Astrocyte of the hippocampus (primary cell): Measurements from ENCODE around the gene ANO4.

ENCODE experiments used
- DNase-seq: peaks from one replicate; pipeline ENCODE4 v3.0.0; 2011; ENCODE audit warnings: low read depth, low spot score

Gene ANO4

GRCh38 chr12:100808777-100809176, 14.2 kb downstream of the ANO4 start:
- DNase-seq: no peak

DNA sequence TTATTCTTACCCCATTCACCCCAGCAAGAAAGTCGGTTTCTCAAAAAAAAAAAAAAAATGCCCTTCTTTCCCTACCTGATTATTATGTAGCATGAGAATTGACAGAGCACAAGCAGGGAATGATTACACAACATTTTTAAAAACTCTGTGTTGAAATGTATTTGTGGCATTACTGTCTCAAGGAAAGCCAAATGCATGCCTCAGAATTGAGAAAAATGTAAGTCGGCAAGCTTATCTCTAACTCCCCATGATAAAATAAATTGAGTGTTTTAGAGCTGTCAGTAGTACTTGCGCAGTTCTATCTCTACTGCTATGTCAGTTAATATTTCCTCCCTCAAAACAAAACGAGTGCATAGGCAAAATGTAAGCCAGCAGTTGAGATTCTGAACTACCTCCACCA, 25.7 kb downstream of the ANO4 start:
- no peak for DNase-seq

GRCh38 chr12:100823963-100824362, 29.4 kb downstream of the ANO4 start:
- peak; percentile 31 for DNase-seq

DNA sequence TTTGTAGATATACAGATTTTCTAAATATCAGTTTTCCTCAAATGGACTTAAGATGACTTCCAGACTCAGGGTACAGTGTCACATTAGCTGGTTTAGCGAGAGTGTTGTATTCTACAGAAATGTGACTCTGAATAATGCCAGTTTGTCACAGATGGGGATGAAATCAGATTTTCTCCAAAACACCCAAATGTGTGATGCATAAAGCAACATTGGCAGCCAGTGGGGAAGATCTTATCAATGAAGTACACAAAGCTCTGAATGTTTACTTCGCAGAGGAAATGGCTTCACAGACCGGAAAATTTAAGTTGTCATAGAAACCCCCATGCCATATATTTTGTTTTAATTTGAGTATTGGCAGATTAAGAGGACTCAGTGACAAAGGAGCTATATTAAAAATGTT, 29.9 kb downstream of the ANO4 start:
- no peak for DNase-seq

- peak; percentile 84 for DNase-seq
Observed at GRCh38 chr12:100826323-100826722, 31.7 kb downstream of the ANO4 start.

GRCh38 chr12:100827901-100828520, 33.4 kb downstream of the ANO4 start:
- DNase-seq: peak; percentile 69

DNA sequence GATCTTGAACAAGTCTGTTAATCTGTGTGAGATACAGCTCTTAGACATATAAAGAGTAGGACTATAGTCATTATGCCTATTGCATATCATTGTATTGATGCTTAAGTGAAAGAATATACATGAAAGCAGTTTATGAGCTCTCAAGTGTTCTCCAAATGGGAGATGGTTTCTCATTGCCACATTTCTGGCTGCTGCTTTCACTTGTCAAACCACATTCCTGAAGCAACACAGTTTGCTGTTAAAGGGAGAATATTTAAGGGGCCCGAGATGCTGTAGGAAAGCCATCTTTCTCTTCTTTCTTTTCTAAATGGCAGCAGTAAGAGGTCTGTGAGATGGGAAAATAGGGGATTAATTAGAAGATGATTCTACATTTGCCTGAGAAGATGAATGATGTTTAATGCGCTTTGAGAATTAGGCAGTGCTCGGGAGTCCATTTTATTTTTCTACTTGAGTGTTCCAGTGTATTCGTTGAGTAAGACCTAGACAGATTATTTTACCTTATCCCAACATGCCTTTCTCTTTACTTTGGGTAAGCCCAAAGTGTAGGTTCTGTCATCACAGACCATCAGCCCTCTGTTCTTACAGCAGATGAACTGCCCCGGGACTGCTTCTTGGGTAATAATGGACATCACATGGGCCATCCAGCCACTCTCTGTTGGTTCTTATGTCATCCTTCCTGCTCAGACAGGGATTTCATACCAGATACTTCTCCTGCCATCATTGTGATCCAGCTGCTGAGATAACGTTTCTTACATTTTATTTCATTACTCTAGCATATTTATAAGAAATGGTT, 35.6 kb downstream of the ANO4 start:
- DNase-seq: no peak

DNA sequence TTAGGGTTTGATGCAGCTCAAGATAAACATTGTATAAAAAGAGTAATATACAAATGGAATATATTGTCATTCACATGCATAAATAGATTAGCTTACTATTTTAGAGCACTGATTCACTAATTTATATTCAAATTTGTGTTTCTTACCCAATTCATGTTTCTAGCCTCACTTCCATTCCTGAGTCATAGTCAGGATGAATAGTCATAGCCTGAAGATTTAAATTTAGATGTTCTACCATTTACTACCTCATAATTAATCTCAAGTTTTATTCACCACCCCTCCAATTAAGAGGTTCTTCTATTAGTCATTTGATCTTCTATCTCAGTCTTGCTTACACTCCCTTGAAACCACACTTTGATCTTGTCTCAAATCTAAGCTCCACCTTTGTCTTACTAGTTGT, 38.7 kb downstream of the ANO4 start:
- no peak for DNase-seq

DNA sequence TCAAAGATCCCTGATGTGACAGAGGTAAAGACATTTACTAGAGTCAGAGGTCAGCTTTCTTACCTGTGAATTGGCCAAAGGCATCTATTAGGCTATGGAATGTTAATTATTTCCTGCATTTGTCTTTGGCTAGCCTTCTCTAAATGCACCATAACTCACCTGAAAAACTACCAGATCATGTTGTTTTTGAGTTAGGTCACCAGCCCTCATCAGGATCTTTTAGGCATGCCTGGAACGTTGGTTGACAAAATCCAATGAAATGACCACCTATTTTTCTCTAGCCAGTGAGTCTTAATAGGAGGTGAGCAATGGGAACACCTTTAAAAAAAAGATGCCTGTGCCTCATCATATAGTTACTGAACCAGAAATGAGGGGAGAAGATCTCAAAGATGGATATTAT, 46.2 kb downstream of the ANO4 start:
- DNase-seq: no peak

DNA sequence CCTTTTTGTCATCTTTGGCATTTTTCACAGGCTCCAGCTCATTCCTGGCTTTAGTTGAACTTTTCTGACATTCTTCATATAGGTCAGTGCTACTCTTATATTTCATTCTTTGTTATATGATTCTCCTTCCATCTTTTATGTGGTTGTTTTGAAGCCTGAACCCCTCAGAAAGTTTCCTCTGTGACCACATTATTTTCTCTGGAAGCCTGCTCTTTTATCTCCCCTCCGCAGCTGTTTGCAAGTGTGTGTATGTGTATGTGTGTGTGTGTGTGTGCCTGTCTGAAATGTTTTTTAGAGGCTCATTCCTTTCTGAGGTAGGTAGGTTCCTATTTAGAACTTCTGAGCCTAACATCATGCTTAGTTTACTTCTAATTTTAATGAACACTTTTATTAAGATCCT, 47.6 kb downstream of the ANO4 start:
- DNase-seq: peak; percentile 84

GRCh38 chr12:100843061-100843460, 48.5 kb downstream of the ANO4 start:
- no peak for DNase-seq

DNA sequence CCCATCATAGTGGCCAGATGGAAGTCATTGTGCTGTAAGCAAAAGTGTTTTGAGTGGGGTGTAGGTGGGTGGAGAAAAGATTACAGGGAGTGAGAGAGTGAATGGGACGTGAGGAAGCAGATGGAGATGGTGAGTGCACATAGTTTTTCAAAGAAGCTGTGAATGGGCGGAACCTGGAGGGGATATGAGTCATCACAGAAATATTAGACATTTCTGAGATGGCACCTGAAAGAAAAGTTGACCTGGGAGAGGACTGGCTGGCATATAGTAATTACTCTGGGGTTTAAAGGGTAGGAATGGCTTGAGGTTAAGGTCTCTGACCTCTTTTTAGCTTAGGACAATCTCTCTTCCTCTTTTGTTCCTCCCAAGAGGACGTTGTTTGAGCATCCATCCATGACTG, 50.5 kb downstream of the ANO4 start:
- no peak for DNase-seq

GRCh38 chr12:100851637-100852036, 57.1 kb downstream of the ANO4 start:
- no peak for DNase-seq

- DNase-seq: no peak
Observed at GRCh38 chr12:100857418-100857817, 62.8 kb downstream of the ANO4 start.

DNA sequence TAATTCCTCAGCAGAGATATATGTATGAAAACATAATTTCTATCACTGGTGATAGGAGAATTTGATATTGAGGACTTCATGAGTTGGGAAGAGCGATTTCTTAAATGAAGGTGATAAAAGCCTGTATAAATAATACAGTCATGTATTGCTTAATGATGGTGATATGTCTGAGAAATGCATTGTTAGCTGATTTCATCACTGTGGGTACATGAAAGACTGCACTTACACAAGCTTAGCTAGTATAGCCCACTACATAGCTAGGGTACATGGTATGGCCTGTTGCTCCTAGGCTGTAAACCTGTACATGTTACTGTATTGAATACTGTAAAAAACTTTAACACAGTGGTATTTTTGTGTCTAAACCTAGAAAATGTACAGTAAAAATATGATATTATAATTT, 63.4 kb downstream of the ANO4 start:
- DNase-seq: no peak

GRCh38 chr12:100858656-100859055, 64.1 kb downstream of the ANO4 start:
- no peak for DNase-seq

GRCh38 chr12:100859063-100859627, 64.6 kb downstream of the ANO4 start:
- DNase-seq: no peak

GRCh38 chr12:100860611-100861010, 66.0 kb downstream of the ANO4 start:
- DNase-seq: peak; percentile 43

- no peak for DNase-seq
Observed at GRCh38 chr12:100862676-100863075, 68.1 kb downstream of the ANO4 start.

DNA sequence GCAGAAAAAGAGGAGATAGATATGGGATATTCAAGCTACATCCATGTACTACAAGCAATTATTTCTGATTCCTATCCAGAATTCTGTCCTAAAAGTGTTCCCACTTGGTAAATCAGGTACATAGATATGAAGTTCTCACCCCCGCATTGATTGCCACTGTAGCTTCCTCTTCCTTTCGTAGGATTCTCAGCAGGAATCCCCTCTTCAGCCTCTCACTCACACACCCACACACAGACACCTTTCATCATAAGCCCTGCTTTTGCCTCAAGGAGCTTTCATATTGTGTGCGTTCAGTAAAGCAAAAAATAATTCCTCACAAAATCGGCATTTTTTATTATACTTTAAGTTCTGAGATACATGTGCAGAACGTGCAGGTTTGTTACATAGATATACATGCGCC, 69.8 kb downstream of the ANO4 start:
- no peak for DNase-seq

DNA sequence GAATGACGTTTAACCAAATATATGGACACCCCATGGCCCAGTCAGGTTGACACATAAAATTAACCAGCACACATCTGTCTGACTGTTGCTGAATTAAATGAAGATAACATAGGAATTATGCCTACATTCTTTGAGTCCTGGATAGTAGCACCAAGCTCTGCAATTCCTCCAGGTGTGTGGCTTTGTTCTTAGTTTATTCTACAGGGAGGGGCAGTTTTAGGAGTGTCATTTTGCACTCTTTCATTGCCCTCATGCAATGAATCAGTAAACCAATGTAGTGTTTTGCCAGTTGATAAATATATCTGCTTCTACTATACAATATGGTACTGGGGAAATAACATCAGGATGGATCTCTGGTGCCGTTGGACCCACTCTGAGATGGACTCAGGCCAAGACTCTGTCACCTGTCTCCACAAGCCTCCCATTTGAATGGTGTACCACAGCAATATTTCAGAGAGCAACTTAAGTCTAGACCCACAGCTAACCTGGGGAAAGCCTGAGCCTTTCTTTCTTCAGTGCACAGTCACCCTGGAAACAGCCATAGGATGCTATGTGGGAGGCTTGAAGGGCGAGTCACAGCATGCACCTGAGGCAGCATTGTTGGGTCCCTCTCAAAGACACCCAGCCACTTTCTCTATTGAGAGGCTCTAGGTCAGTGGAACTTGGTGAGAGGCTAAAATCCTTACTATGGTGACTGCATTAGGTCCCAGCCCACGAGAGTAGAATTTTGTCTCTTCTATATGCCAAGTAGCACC, 73.2 kb downstream of the ANO4 start:
- DNase-seq: no peak

DNA sequence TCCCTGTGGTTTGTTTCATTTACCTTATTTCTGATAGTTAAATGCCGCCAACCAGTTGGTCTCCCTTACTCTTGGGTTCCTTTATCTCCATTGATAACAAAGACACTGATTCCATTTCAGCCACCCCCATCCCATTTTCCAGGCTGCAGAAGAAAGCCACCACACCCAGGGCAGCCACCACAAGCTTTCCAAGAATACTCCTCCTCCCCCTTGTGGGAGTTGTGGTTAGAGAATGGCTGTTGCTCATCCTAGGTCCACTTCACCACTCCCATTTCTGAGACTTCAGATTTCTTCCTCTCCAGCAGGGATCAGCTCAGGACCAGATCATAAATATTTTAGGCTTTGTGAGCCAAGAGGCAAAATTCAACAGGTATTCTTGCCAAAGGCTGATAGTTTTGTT, 73.9 kb downstream of the ANO4 start:
- DNase-seq: peak; percentile 66
